Endodermal cell (in vitro differentiated cells): ENCODE data around the gene GLIS1. TPM values are rescaled to one million over a fixed set of nuclear protein-coding genes. Genes with fewer than 3 reads are reported as not detected.

ENCODE experiments used
- DNase-seq: peaks from one replicate; pipeline ENCODE4 v3.0.0-alpha.2; 2017
- H3K27ac ChIP-seq: 2 replicates; pipeline ENCODE4 v1.5.1; 2013; ENCODE audit warnings: mild to moderate bottlenecking, low read depth, low read length, moderate library complexity
- H3K27me3 ChIP-seq: 2 replicates; pipeline ENCODE4 v1.6.1; 2013; ENCODE audit warnings: mild to moderate bottlenecking, low read length, moderate library complexity; ENCODE audit not compliant: insufficient read depth, control insufficient read depth, poor library complexity, severe bottlenecking
- H3K36me3 ChIP-seq: 2 replicates; pipeline ENCODE4 v1.7.0; 2013; ENCODE audit warnings: mild to moderate bottlenecking, low read length, moderate library complexity; ENCODE audit not compliant: control insufficient read depth, insufficient read depth
- H3K4me1 ChIP-seq: one replicate; pipeline ENCODE4 v1.7.0; 2013; ENCODE audit warnings: low read length; ENCODE audit not compliant: control insufficient read depth, insufficient read depth
- H3K4me3 ChIP-seq: 2 replicates; pipeline ENCODE4 v1.5.1; 2013; ENCODE audit warnings: mild to moderate bottlenecking, low read length, moderate library complexity
- H3K9ac ChIP-seq: 2 replicates; pipeline ENCODE4 v1.6.1; 2013; ENCODE audit warnings: mild to moderate bottlenecking, low read length, moderate library complexity; ENCODE audit not compliant: poor library complexity, severe bottlenecking; ENCODE audit errors: extremely low read depth
- H3K9me3 ChIP-seq: 2 replicates; pipeline ENCODE4 v1.6.1; 2013; ENCODE audit warnings: mild to moderate bottlenecking, low read length, moderate library complexity; ENCODE audit not compliant: control insufficient read depth
- H3K27ac Mint-ChIP-seq: 2 replicates; pipeline ENCODE4 v1.8.0; 2020; ENCODE audit warnings: mixed read lengths
- H3K27me3 Mint-ChIP-seq: 2 replicates; pipeline ENCODE4 v1.8.0; 2021; ENCODE audit warnings: mild to moderate bottlenecking, mixed read lengths; ENCODE audit not compliant: insufficient read depth
- H3K36me3 Mint-ChIP-seq: 2 replicates; pipeline ENCODE4 v1.8.0; 2020; ENCODE audit warnings: low read depth, mixed read lengths
- H3K4me1 Mint-ChIP-seq: 2 replicates; pipeline ENCODE4 v1.8.0; 2020; ENCODE audit warnings: mixed read lengths
- H3K4me3 Mint-ChIP-seq: 2 replicates; pipeline ENCODE4 v1.8.0; 2020; ENCODE audit warnings: mild to moderate bottlenecking, moderate library complexity, mixed read lengths
- H3K9me3 Mint-ChIP-seq: 2 replicates; pipeline ENCODE4 v1.8.0; 2020; ENCODE audit warnings: mild to moderate bottlenecking, mixed read lengths
- CTCF ChIP-seq: fragments of 200-600 bp; sonication (generic); conservative IDR thresholded peaks from 2 replicates; pipeline ENCODE4 v1.5.0; 2021; ENCODE audit warnings: antibody characterized with exemption, mild to moderate bottlenecking
- WGBS, 2 experiments: methylation state at CpG; one replicate each; pipeline versions ENCODE4 v1.1.5 to v1.1.7; 2013; ENCODE audit warnings: missing lambda C conversion rate in 2 of 2, mixed read lengths in 1 of 2; ENCODE audit not compliant: insufficient coverage in 1 of 2, insufficient read length in 1 of 2; 5-methylcytosine and 5-hydroxymethylcytosine counted together
- total RNA-seq, 2 donors: library from RNA; stranded (reverse); fragmentation: NEBNext Ultra II Directional in 1 of 2; extraction: Animal tissue kit (Norgen Biotek cat#: 25700) in 1 of 2; gene quantifications; 2 replicates in 1 of 2; 3 replicates in 1 of 2; pipeline ENCODE4 v1.2.1, GENCODE V29; 2021

GLIS1 gene
- total RNA-seq, 2 donors from 2014 or later: 2.1 to 3.9 TPM

- 96 to 98% methylated on average over 13 to 14 of the region's 14 CpGs for WGBS, 2 experiments
These were observed 145.8 kb downstream of the GLIS1 start for GRCh38 chr1:53592985-53593757.

GRCh38 chr1:53592521-53592982, 146.4 kb downstream of the GLIS1 start:
- WGBS, 2 experiments: 64 to 71% methylated on average over 6 of the region's 6 CpGs
- H3K36me3 Mint-ChIP-seq: no peaks in the 10 kb centered on the region
- no peaks in the 10 kb centered on the region for H3K9me3 Mint-ChIP-seq
- H3K4me3 Mint-ChIP-seq: no peak overlapping the region
- H3K4me1 ChIP-seq: no peaks in the 10 kb centered on the region
- H3K4me3 ChIP-seq: no peak overlapping the region
- H3K27me3 ChIP-seq: no peaks in the 10 kb centered on the region
- peaks cover 5% of the 10 kb centered on the region for H3K4me1 Mint-ChIP-seq
- no peak overlapping the region for H3K9ac ChIP-seq
- no peaks in the 10 kb centered on the region for H3K36me3 ChIP-seq
- no peak overlapping the region for H3K27ac ChIP-seq
- peak; percentile 86 for DNase-seq
- no peak overlapping the region for H3K27ac Mint-ChIP-seq
- H3K27me3 Mint-ChIP-seq: no peaks in the 10 kb centered on the region
- no peaks in the 10 kb centered on the region for H3K9me3 ChIP-seq
- peak; percentile 71 for TF ChIP-seq CTCF

More at GRCh38 chr1:53592985-53593757, 145.8 kb downstream of the GLIS1 start:
- peak; percentile 23 for TF ChIP-seq CTCF
- peaks cover 5% of the 10 kb centered on the region for H3K4me1 Mint-ChIP-seq
- H3K9me3 Mint-ChIP-seq: no peaks in the 10 kb centered on the region
- H3K27ac ChIP-seq: no peak overlapping the region
- no peak for DNase-seq
- no peak overlapping the region for H3K4me3 ChIP-seq
- H3K9me3 ChIP-seq: no peaks in the 10 kb centered on the region
- no peaks in the 10 kb centered on the region for H3K27me3 ChIP-seq
- H3K36me3 ChIP-seq: no peaks in the 10 kb centered on the region
- H3K36me3 Mint-ChIP-seq: no peaks in the 10 kb centered on the region
- no peaks in the 10 kb centered on the region for H3K27me3 Mint-ChIP-seq
- no peak overlapping the region for H3K27ac Mint-ChIP-seq
- H3K4me1 ChIP-seq: no peaks in the 10 kb centered on the region
- no peak overlapping the region for H3K4me3 Mint-ChIP-seq
- H3K9ac ChIP-seq: no peak overlapping the region

- H3K36me3 Mint-ChIP-seq: no peaks in the 10 kb centered on the region
- Histone ChIP-seq H3K4me1 (no peaks in the 10 kb centered on the region), H3K36me3 (no peaks in the 10 kb centered on the region), H3K4me3 (no peak overlapping the region), H3K27me3 (no peaks in the 10 kb centered on the region), H3K9me3 (no peaks in the 10 kb centered on the region), H3K27ac (no peak overlapping the region), H3K9ac (no peak overlapping the region)
- 93 to 100% methylated on average over 2 to 4 of the region's 4 CpGs for WGBS, 2 experiments
- H3K27ac Mint-ChIP-seq: no peak overlapping the region
- DNase-seq: peak; percentile 46
- no peak overlapping the region for H3K4me3 Mint-ChIP-seq
- H3K27me3 Mint-ChIP-seq: no peaks in the 10 kb centered on the region
- no peak for TF ChIP-seq CTCF
- H3K4me1 Mint-ChIP-seq: peaks cover 5% of the 10 kb centered on the region
- H3K9me3 Mint-ChIP-seq: no peaks in the 10 kb centered on the region
These were observed 147.0 kb downstream of the GLIS1 start for GRCh38 chr1:53591924-53592323.
